Measurements from ENCODE around the gene NPIPA5.
"Not testable (repeated sequence)": the region's sequence is repeated elsewhere in the genome, so short reads cannot be mapped to it uniquely, and the experiment has no call there.

Gene NPIPA5

GRCh38 chr16:15393025-15393424 is 14.9 kb upstream of the NPIPA5 start:
- not testable (repeated sequence) for H3K9me3 ChIP-seq (ENCODE audit: control insufficient read depth in 1 of 2, low read length in 2 of 2); H3K9ac ChIP-seq (ENCODE audit: low read depth in 1 of 2, low read length in 2 of 2); H3K4me3 ChIP-seq (ENCODE audit: low read depth in 1 of 2, low read length in 2 of 2); H3K36me3 ChIP-seq (ENCODE audit: control insufficient read depth in 1 of 2, insufficient read depth in 2 of 2, low read length in 2 of 2); H3K4me1 ChIP-seq (ENCODE audit: control insufficient read depth in 1 of 2, insufficient read depth in 2 of 2, low read length in 2 of 2); H3K27ac ChIP-seq (ENCODE audit: low read depth, low read length); H3K27me3 ChIP-seq (ENCODE audit: control insufficient read depth in 1 of 2, insufficient read depth in 2 of 2, low read length in 2 of 2)

GRCh38 chr16:15389916-15390315 is 11.8 kb upstream of the NPIPA5 start:
- H3K9me3 ChIP-seq (ENCODE audit: control insufficient read depth in 1 of 2, low read length in 2 of 2); H3K4me1 ChIP-seq (ENCODE audit: control insufficient read depth in 1 of 2, insufficient read depth in 2 of 2, low read length in 2 of 2); H3K27me3 ChIP-seq (ENCODE audit: control insufficient read depth in 1 of 2, insufficient read depth in 2 of 2, low read length in 2 of 2); H3K36me3 ChIP-seq (ENCODE audit: control insufficient read depth in 1 of 2, insufficient read depth in 2 of 2, low read length in 2 of 2); H3K27ac ChIP-seq (ENCODE audit: low read depth, low read length); H3K4me3 ChIP-seq (ENCODE audit: low read depth in 1 of 2, low read length in 2 of 2); H3K9ac ChIP-seq (ENCODE audit: low read depth in 1 of 2, low read length in 2 of 2): not testable (repeated sequence)

GRCh38 chr16:15388060-15388459 is 10.0 kb upstream of the NPIPA5 start:
- H3K27ac ChIP-seq (ENCODE audit: low read depth, low read length); H3K27me3 ChIP-seq (ENCODE audit: control insufficient read depth in 1 of 2, insufficient read depth in 2 of 2, low read length in 2 of 2); H3K4me3 ChIP-seq (ENCODE audit: low read depth in 1 of 2, low read length in 2 of 2); H3K9me3 ChIP-seq (ENCODE audit: control insufficient read depth in 1 of 2, low read length in 2 of 2); H3K9ac ChIP-seq (ENCODE audit: low read depth in 1 of 2, low read length in 2 of 2); H3K4me1 ChIP-seq (ENCODE audit: control insufficient read depth in 1 of 2, insufficient read depth in 2 of 2, low read length in 2 of 2); H3K36me3 ChIP-seq (ENCODE audit: control insufficient read depth in 1 of 2, insufficient read depth in 2 of 2, low read length in 2 of 2): not testable (repeated sequence)

GRCh38 chr16:15382810-15383209 is 4.7 kb upstream of the NPIPA5 start:
- not testable (repeated sequence) for H3K9ac ChIP-seq (ENCODE audit: low read depth in 1 of 2, low read length in 2 of 2); H3K27ac ChIP-seq (ENCODE audit: low read depth, low read length); H3K4me3 ChIP-seq (ENCODE audit: low read depth in 1 of 2, low read length in 2 of 2); H3K4me1 ChIP-seq (ENCODE audit: control insufficient read depth in 1 of 2, insufficient read depth in 2 of 2, low read length in 2 of 2); H3K9me3 ChIP-seq (ENCODE audit: control insufficient read depth in 1 of 2, low read length in 2 of 2); H3K27me3 ChIP-seq (ENCODE audit: control insufficient read depth in 1 of 2, insufficient read depth in 2 of 2, low read length in 2 of 2); H3K36me3 ChIP-seq (ENCODE audit: control insufficient read depth in 1 of 2, insufficient read depth in 2 of 2, low read length in 2 of 2)

GRCh38 chr16:15357495-15357894 is 20.6 kb downstream of the NPIPA5 start:
- not testable (repeated sequence) for H3K36me3 ChIP-seq (ENCODE audit: control insufficient read depth in 1 of 2, insufficient read depth in 2 of 2, low read length in 2 of 2); H3K9ac ChIP-seq (ENCODE audit: low read depth in 1 of 2, low read length in 2 of 2); H3K4me3 ChIP-seq (ENCODE audit: low read depth in 1 of 2, low read length in 2 of 2); H3K4me1 ChIP-seq (ENCODE audit: control insufficient read depth in 1 of 2, insufficient read depth in 2 of 2, low read length in 2 of 2); H3K27me3 ChIP-seq (ENCODE audit: control insufficient read depth in 1 of 2, insufficient read depth in 2 of 2, low read length in 2 of 2); H3K27ac ChIP-seq (ENCODE audit: low read depth, low read length); H3K9me3 ChIP-seq (ENCODE audit: control insufficient read depth in 1 of 2, low read length in 2 of 2)

GRCh38 chr16:15354846-15355245 is 23.2 kb downstream of the NPIPA5 start:
- H3K36me3 ChIP-seq (ENCODE audit: control insufficient read depth in 1 of 2, insufficient read depth in 2 of 2, low read length in 2 of 2); H3K4me3 ChIP-seq (ENCODE audit: low read depth in 1 of 2, low read length in 2 of 2); H3K9me3 ChIP-seq (ENCODE audit: control insufficient read depth in 1 of 2, low read length in 2 of 2); H3K4me1 ChIP-seq (ENCODE audit: control insufficient read depth in 1 of 2, insufficient read depth in 2 of 2, low read length in 2 of 2); H3K27ac ChIP-seq (ENCODE audit: low read depth, low read length); H3K9ac ChIP-seq (ENCODE audit: low read depth in 1 of 2, low read length in 2 of 2); H3K27me3 ChIP-seq (ENCODE audit: control insufficient read depth in 1 of 2, insufficient read depth in 2 of 2, low read length in 2 of 2): not testable (repeated sequence)

- not testable (repeated sequence) for H3K9ac ChIP-seq (ENCODE audit: low read depth in 1 of 2, low read length in 2 of 2); H3K4me3 ChIP-seq (ENCODE audit: low read depth in 1 of 2, low read length in 2 of 2); H3K27ac ChIP-seq (ENCODE audit: low read depth, low read length); H3K27me3 ChIP-seq (ENCODE audit: control insufficient read depth in 1 of 2, insufficient read depth in 2 of 2, low read length in 2 of 2); H3K36me3 ChIP-seq (ENCODE audit: control insufficient read depth in 1 of 2, insufficient read depth in 2 of 2, low read length in 2 of 2); H3K9me3 ChIP-seq (ENCODE audit: control insufficient read depth in 1 of 2, low read length in 2 of 2); H3K4me1 ChIP-seq (ENCODE audit: control insufficient read depth in 1 of 2, insufficient read depth in 2 of 2, low read length in 2 of 2)
These were observed 25.2 kb downstream of the NPIPA5 start for GRCh38 chr16:15352852-15353251.

- H3K27ac ChIP-seq (ENCODE audit: low read depth, low read length); H3K9me3 ChIP-seq (ENCODE audit: control insufficient read depth in 1 of 2, low read length in 2 of 2); H3K27me3 ChIP-seq (ENCODE audit: control insufficient read depth in 1 of 2, insufficient read depth in 2 of 2, low read length in 2 of 2); H3K4me1 ChIP-seq (ENCODE audit: control insufficient read depth in 1 of 2, insufficient read depth in 2 of 2, low read length in 2 of 2); H3K9ac ChIP-seq (ENCODE audit: low read depth in 1 of 2, low read length in 2 of 2); H3K36me3 ChIP-seq (ENCODE audit: control insufficient read depth in 1 of 2, insufficient read depth in 2 of 2, low read length in 2 of 2); H3K4me3 ChIP-seq (ENCODE audit: low read depth in 1 of 2, low read length in 2 of 2): not testable (repeated sequence)
These were observed 26.3 kb downstream of the NPIPA5 start for GRCh38 chr16:15351745-15352144.

- not testable (repeated sequence) for H3K4me3 ChIP-seq (ENCODE audit: low read depth in 1 of 2, low read length in 2 of 2); H3K9ac ChIP-seq (ENCODE audit: low read depth in 1 of 2, low read length in 2 of 2); H3K27ac ChIP-seq (ENCODE audit: low read depth, low read length); H3K36me3 ChIP-seq (ENCODE audit: control insufficient read depth in 1 of 2, insufficient read depth in 2 of 2, low read length in 2 of 2); H3K9me3 ChIP-seq (ENCODE audit: control insufficient read depth in 1 of 2, low read length in 2 of 2); H3K27me3 ChIP-seq (ENCODE audit: control insufficient read depth in 1 of 2, insufficient read depth in 2 of 2, low read length in 2 of 2); H3K4me1 ChIP-seq (ENCODE audit: control insufficient read depth in 1 of 2, insufficient read depth in 2 of 2, low read length in 2 of 2)
These were observed 26.8 kb downstream of the NPIPA5 start for GRCh38 chr16:15351251-15351650.

GRCh38 chr16:15348721-15349120 is 29.4 kb downstream of the NPIPA5 start:
- H3K36me3 ChIP-seq (ENCODE audit: control insufficient read depth in 1 of 2, insufficient read depth in 2 of 2, low read length in 2 of 2); H3K4me3 ChIP-seq (ENCODE audit: low read depth in 1 of 2, low read length in 2 of 2); H3K27ac ChIP-seq (ENCODE audit: low read depth, low read length); H3K4me1 ChIP-seq (ENCODE audit: control insufficient read depth in 1 of 2, insufficient read depth in 2 of 2, low read length in 2 of 2); H3K9me3 ChIP-seq (ENCODE audit: control insufficient read depth in 1 of 2, low read length in 2 of 2); H3K27me3 ChIP-seq (ENCODE audit: control insufficient read depth in 1 of 2, insufficient read depth in 2 of 2, low read length in 2 of 2); H3K9ac ChIP-seq (ENCODE audit: low read depth in 1 of 2, low read length in 2 of 2): not testable (repeated sequence)

GRCh38 chr16:15342337-15342736 is 35.8 kb downstream of the NPIPA5 start:
- H3K4me3 ChIP-seq (ENCODE audit: low read depth in 1 of 2, low read length in 2 of 2); H3K9ac ChIP-seq (ENCODE audit: low read depth in 1 of 2, low read length in 2 of 2); H3K4me1 ChIP-seq (ENCODE audit: control insufficient read depth in 1 of 2, insufficient read depth in 2 of 2, low read length in 2 of 2); H3K9me3 ChIP-seq (ENCODE audit: control insufficient read depth in 1 of 2, low read length in 2 of 2); H3K27me3 ChIP-seq (ENCODE audit: control insufficient read depth in 1 of 2, insufficient read depth in 2 of 2, low read length in 2 of 2); H3K27ac ChIP-seq (ENCODE audit: low read depth, low read length); H3K36me3 ChIP-seq (ENCODE audit: control insufficient read depth in 1 of 2, insufficient read depth in 2 of 2, low read length in 2 of 2): not testable (repeated sequence)

Measured in duodenal mucosa (tissue), 2 donors.